Measurements from ENCODE around the gene CCNQ.

- no peak for TF ChIP-seq CTCF (IDR thresholded peaks at IDR 0.05; ENCODE audit: insufficient read depth, low read depth, low read length)
- no peak for TF ChIP-seq EZH2 (IDR thresholded peaks at IDR 0.05; ENCODE audit: insufficient read depth, low read length)
Observed at GRCh38 chrX:153557618-153558355, 41.2 kb downstream of the CCNQ start.
